Heart right ventricle (tissue), 16 donors: ENCODE results near the gene FRY. TPM values are rescaled to one million over a fixed set of nuclear protein-coding genes. Genes with fewer than 3 reads are reported as not detected.
A peak's percentile ranks its signal among the peaks of the same experiment; 100 is the strongest.

Experiments used
- ATAC-seq, 8 donors: fragments of 200-7000 bp; cut with Tn5 transposase; one replicate each; pipeline ENCODE4 v1.9.1; 2020; ENCODE audit warnings: mild to moderate bottlenecking in 8 of 8, moderate library complexity in 8 of 8, moderate number of reproducible peaks in 1 of 8
- DNase-seq, 2 donors: peaks; one replicate each; pipeline ENCODE4 v3.0.0-alpha.2; 2020
- H3K27ac ChIP-seq, 10 donors: fragments of 200-600 bp; sonication (generic) in 2 of 10; one replicate each; pipeline versions ENCODE4 v1.5.0 to v1.8.0; 2020 to 2022; ENCODE audit warnings: mild to moderate bottlenecking in 3 of 10
- H3K27me3 ChIP-seq, 7 donors: fragments of 200-600 bp; one replicate each; pipeline ENCODE4 v1.8.0; 2021 to 2022; ENCODE audit warnings: mild to moderate bottlenecking in 2 of 7
- H3K36me3 ChIP-seq, 9 donors: fragments of 200-600 bp; sonication (generic) in 1 of 9; one replicate each; pipeline versions ENCODE4 v1.5.0 to v1.8.0; 2020 to 2022; ENCODE audit warnings: mild to moderate bottlenecking in 2 of 9
- H3K4me1 ChIP-seq, 9 donors: fragments of 200-600 bp; sonication (generic) in 1 of 9; one replicate each; pipeline versions ENCODE4 v1.5.0 to v1.8.0; 2020 to 2022; ENCODE audit warnings: mild to moderate bottlenecking in 4 of 9
- H3K4me3 ChIP-seq, 10 donors: fragments of 200-600 bp; sonication (generic) in 2 of 10; one replicate each; pipeline versions ENCODE4 v1.5.0 to v1.8.0; 2020 to 2022; ENCODE audit warnings: mild to moderate bottlenecking in 7 of 10, moderate library complexity in 2 of 10
- H3K9me3 ChIP-seq, 11 donors: fragments of 200-600 bp in 10 of 11; sonication (generic) in 2 of 11; one replicate each; pipeline versions ENCODE4 v1.5.0 to v1.8.0; 2013 to 2022; ENCODE audit warnings: mild to moderate bottlenecking in 2 of 11, control low read depth in 1 of 11, moderate library complexity in 1 of 11
- WGBS, 2 donors: extraction: QIAGEN DNeasy Blood & Tissue Kit; methylation state at CpG; one replicate each; pipeline ENCODE4 v1.1.7; 2013; ENCODE audit warnings: inconsistent platforms in 1 of 2; 5-methylcytosine and 5-hydroxymethylcytosine counted together
- intact Hi-C, 10 donors: fragments of 100-400 bp; cut with DNase I; formaldehyde crosslinking; loops; one replicate each; pipeline versions ENCODE4 v1.11.1 to v1.14.2; 2022
- polyA plus RNA-seq, 2 donors: library from polyadenylated mRNA; stranded (reverse); fragments of 200-250 nt; gene quantifications; one replicate each; pipeline ENCODE4 v1.2.3, GENCODE V29; 2013
- total RNA-seq, 10 donors: library from RNA; stranded (reverse); fragmentation: NEBNext Ultra II Directional in 3 of 10; extraction: Animal tissue kit (Norgen Biotek cat#: 25700) in 3 of 10; gene quantifications; one replicate each; pipeline versions ENCODE4 v1.2.1 to v1.2.4, GENCODE V29; 2021 to 2023
- TF ChIP-seq, protein P1 (sequence below), 9 donors: fragments of 200-600 bp; sonication (generic) in 2 of 9; IDR thresholded peaks; one replicate each; pipeline versions ENCODE4 v1.5.0 to v1.8.0; 2021 to 2022; ENCODE audit warnings: antibody characterized with exemption in 9 of 9, mild to moderate bottlenecking in 5 of 9, moderate library complexity in 1 of 9
- donor health status: Arrhythmogenic right ventricular cardiomyopathy.
- donor health status: ischemic (EF 13 %, LVEDD 7.1; RV severe dilation, severe dysfunction).
- donor health status: healthy with polysubstance abuse.
- donor health status: DM: no; HTN: yes; CAD: no.
- donor health status: DM: no; HTN: no; CAD: no.
- donor health status: ischemic (EF 25% LVEDD 6.9; RV normal size, moderate dysfunction).
- donor health status: ischemic (EF 25% LVEDD 5.7; RV mildly dilated, moderate dysfunction).
- donor health status: healthy.
- donor health status: DM: yes; HTN: yes; CAD: no.
- donor health status: Ischemic cardiomyopathy.
- donor health status: ischemic (EF 35%, LVEDD 5.7; RV mildly dilated, moderate dysfunction).
- donor health status: nonischemic (EF 11% LVEDD 7.7; RV severe dilation, severe dysfunction).
- donor health status: DM: yes; HTN: yes; CAD: no.
- donor health status: PGD.
- donor health status: ischemic (EF 29% LVEDD 5.4; RV normal size, mild dysfunction).
- donor health status: nonischemic (EF 23%, LVEDD 6.1; RV moderate dilation, normal function).

Gene FRY
- total and polyA plus RNA-seq, 12 donors, result 24.9 to 268 (median 207) TPM

DNA sequence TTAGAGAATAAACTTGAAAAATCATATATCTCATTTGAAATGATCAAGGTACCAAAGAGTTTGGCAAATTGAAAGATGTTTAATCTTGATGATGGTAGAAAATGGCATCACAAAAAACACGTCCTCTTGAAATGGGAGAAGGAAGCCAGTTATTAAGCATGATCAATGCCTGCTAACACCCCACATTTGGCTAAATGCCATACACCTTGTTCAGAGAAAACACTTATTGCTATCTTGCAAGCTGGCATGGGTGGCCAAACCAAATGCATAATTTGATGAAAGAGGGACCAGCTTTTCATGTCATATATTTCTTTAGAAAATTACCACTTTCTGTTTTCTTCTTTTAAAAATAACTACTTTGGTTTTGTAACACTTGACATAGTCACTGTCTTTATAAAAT is 142.3 kb downstream of the FRY start:
- Histone ChIP-seq H3K4me1 (peaks cover 0 to 22% (median 3%) of the 10 kb centered on the region in 9 donors), H3K27me3 (no peaks in the 10 kb centered on the region), H3K36me3 (peaks cover 0 to 81% (median 17%) of the 10 kb centered on the region in 9 donors), H3K27ac (no peak overlapping the region), H3K9me3 (no peaks in the 10 kb centered on the region), H3K4me3 (no peak overlapping the region)
- WGBS, 2 donors, result 53 to 75% methylated on average over 1 of the region's 1 CpG
- ATAC-seq, result no peak
- TF ChIP-seq, protein P1, sequence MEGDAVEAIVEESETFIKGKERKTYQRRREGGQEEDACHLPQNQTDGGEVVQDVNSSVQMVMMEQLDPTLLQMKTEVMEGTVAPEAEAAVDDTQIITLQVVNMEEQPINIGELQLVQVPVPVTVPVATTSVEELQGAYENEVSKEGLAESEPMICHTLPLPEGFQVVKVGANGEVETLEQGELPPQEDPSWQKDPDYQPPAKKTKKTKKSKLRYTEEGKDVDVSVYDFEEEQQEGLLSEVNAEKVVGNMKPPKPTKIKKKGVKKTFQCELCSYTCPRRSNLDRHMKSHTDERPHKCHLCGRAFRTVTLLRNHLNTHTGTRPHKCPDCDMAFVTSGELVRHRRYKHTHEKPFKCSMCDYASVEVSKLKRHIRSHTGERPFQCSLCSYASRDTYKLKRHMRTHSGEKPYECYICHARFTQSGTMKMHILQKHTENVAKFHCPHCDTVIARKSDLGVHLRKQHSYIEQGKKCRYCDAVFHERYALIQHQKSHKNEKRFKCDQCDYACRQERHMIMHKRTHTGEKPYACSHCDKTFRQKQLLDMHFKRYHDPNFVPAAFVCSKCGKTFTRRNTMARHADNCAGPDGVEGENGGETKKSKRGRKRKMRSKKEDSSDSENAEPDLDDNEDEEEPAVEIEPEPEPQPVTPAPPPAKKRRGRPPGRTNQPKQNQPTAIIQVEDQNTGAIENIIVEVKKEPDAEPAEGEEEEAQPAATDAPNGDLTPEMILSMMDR (IDR thresholded peaks at IDR 0.05), result no peak
- no peak for DNase-seq
- intact Hi-C loops, result loop anchor here in 1 of 10 donors (10.0 kb wide), 1 partner anchor 149 kb away; no protein-coding TSS in a partner anchor

DNA sequence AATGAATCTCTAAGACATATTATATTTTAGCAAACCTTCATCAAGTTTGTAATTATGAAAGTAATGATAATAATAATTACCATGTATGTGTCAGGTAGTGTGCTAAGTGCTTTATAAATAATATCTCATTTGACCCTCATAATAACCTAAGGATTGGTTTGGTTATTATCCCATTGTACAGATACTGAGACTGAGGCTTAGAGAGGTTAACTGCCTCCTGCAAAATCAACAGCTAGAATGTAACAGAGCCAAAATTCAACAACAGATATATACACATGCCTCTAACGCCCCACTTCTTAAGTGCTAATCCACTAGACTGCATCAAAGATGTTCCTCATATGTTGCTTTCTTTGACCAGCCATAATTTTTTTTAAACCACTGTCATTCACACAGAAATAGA is 142.8 kb downstream of the FRY start:
- 93 to 97% methylated on average over 1 of the region's 1 CpG for WGBS, 2 donors
- no peaks in the 10 kb centered on the region for H3K27me3 ChIP-seq
- H3K36me3 ChIP-seq, result peaks cover 0 to 83% (median 20%) of the 10 kb centered on the region in 9 donors
- no peak for ATAC-seq
- no peak overlapping the region for H3K27ac ChIP-seq
- H3K4me3 ChIP-seq, result no peak overlapping the region
- TF ChIP-seq, protein P1 (IDR thresholded peaks at IDR 0.05), result no peak
- intact Hi-C loops, result loop anchor here in 1 of 10 donors (10.0 kb wide), 1 partner anchor 150 kb away; no protein-coding TSS in a partner anchor
- DNase-seq, result no peak
- peaks cover 0 to 17% (median 2%) of the 10 kb centered on the region in 9 donors for H3K4me1 ChIP-seq
- H3K9me3 ChIP-seq, result no peaks in the 10 kb centered on the region

DNA sequence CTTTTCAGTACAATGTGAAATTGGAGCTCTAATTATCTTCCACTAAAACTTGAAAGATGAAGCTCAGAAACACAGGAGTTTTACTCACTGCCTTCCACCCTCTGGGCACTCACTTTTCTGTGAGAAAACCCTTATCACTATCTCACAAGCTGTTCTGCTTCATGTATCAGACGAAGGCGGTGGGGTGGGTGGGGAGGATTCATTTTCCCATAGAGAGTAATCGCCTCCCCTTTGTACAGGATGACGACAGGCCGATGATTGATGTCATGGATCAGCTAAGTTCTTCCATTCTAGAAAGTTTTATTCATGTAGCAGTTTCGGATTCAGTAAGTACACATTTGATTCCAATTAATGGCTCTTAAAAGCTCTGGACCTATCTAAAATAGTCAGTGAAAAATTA is 143.7 kb downstream of the FRY start:
- peak in 2 of 8 donors; percentile 53 to 63 for ATAC-seq
- 62% methylated on average over 6 of the region's 6 CpGs for WGBS, 2 donors
- TF ChIP-seq, protein P1 (IDR thresholded peaks at IDR 0.05), result no peak
- DNase-seq, result no peak
- H3K27ac ChIP-seq, result no peak overlapping the region
- H3K36me3 ChIP-seq, result peaks cover 0 to 92% (median 20%) of the 10 kb centered on the region in 9 donors
- H3K4me3 ChIP-seq, result no peak overlapping the region
- intact Hi-C loops, result loop anchor here in 1 of 10 donors (10.0 kb wide), 1 partner anchor 151 kb away; no protein-coding TSS in a partner anchor
- H3K9me3 ChIP-seq, result no peaks in the 10 kb centered on the region
- no peaks in the 10 kb centered on the region for H3K27me3 ChIP-seq
- peaks cover 0 to 7% (median 0%) of the 10 kb centered on the region in 9 donors for H3K4me1 ChIP-seq

DNA sequence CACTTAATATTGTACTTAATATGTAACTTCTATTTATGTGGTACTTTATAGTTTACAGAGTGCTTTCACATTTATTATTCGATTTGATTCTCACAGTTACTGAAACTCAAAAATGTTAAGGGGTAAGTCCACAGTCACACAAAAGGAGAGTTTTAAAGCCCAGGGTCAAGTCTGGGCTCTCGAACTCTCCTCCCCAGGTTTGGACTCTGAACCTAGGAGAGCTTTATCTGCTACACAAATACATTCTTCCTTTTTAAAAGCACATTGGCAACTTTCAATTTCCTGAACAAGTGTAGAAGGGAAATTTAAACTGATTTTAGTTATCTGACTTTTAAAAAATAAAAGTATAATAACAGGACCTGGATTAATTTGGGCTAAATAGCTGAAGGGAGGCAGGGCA is 144.4 kb downstream of the FRY start:
- 82 to 83% methylated on average over 2 of the region's 2 CpGs for WGBS, 2 donors
- H3K4me3 ChIP-seq, result no peak overlapping the region
- no peak overlapping the region for H3K27ac ChIP-seq
- no peaks in the 10 kb centered on the region for H3K9me3 ChIP-seq
- H3K36me3 ChIP-seq, result peaks cover 0 to 92% (median 19%) of the 10 kb centered on the region in 9 donors
- DNase-seq, result no peak
- ATAC-seq, result no peak
- intact Hi-C loops, result loop anchor here in 1 of 10 donors (10.0 kb wide), 1 partner anchor 151 kb away; no protein-coding TSS in a partner anchor
- H3K27me3 ChIP-seq, result no peaks in the 10 kb centered on the region
- TF ChIP-seq, protein P1 (IDR thresholded peaks at IDR 0.05), result no peak
- peaks cover 0 to 4% (median 0%) of the 10 kb centered on the region in 9 donors for H3K4me1 ChIP-seq
